Measurements from ENCODE around the gene CSNK1G2.

The CSNK1G2 gene

DNA sequence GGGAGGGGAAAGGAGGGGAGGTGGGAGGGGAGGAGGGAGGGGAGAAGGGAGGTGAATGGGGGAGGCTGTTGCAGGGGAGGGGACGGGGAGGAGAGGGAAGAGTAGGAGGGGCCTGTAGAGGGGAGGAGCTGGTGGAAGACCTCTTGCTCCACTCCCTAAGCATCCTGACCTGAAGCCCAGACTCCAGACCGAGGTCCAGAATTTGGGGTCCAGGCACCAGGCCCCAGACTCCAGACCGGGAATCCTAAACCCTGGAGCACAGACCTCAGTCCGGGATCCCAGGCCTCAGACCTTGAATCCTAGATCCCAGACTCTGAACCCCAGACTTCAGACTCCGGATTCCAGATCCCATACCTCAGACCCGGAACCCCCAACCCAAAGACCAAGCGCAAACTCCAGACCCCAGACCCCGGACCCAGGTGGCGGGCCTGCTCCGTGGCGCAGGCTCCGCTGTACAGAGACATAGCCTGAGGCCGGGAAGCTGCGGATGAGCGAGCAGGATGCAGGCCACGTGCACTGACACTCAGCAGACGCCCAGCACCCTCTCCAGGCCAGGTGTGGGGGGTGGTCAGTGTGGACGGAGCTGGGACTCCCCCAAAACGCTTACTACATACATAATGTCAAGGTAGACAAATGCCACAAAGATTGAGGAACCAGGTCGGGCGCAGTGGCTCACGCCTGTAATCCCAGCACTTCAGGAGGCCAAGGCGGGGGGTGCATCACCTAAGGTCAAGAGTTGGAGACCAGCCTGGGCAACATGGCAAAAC, 75.3 kb downstream of the CSNK1G2 start:
- peak in 1 of 2 donors; percentile 33 for DNase-seq (ENCODE audit: low read depth in 2 of 2)

DNA sequence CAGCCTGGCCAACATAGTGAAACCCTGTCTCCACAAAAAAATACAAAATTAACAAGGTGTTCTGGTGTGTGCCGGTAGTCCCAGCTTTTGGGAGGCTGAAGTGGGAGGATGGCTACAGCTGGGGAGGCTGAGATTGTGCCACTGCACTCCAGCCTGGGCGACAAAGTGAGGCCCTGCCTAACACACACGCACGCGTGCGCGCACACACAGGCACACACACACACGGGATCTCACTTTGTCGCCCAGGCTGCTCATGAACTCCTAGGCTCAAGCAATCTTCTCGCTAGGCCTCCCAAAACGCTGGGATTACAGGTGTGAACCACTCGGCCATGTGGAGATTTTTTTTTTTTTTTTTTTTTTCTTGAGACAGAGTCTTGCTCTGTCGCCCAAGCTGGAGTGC, 77.8 kb downstream of the CSNK1G2 start:
- DNase-seq (ENCODE audit: low read depth in 2 of 2) = no peak

DNA sequence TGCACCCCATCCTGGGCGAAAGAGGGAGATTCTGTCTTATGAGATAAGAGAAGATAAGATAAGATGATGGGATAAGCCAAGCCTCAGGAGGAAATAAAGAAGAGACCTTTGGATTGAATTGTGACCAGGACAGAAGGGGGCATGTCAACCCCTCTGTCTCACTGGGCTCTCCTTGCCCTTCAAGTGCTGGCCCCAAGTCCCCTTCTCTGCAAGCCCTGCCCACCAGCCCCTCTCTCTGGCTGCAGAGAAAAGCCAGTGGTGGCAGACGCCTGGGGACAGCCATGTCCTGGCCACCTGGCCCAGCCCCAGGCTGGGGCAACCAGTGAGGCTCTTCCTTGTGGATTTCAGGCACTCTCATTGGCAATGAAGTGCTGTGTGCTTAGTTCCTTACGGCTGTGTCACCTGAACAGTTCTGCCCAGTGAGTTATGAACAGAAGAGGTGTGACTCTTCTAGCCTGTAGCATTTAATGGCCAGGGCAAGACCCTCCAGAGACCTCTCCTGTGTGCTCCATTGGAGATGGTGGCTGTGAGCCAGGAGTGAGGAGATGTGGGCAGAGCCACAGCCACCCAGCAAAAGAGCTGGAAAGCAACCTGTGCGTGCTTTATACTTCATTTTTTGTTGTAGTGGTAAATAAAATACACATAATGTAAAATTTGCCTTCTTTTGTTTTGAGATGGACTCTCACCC, 80.6 kb downstream of the CSNK1G2 start:
- DNase-seq (ENCODE audit: low read depth in 2 of 2) = no peak

- DNase-seq (ENCODE audit: low read depth in 2 of 2) = no peak
These were observed 81.3 kb downstream of the CSNK1G2 start for GRCh38 chr19:2022289-2022688.

DNA sequence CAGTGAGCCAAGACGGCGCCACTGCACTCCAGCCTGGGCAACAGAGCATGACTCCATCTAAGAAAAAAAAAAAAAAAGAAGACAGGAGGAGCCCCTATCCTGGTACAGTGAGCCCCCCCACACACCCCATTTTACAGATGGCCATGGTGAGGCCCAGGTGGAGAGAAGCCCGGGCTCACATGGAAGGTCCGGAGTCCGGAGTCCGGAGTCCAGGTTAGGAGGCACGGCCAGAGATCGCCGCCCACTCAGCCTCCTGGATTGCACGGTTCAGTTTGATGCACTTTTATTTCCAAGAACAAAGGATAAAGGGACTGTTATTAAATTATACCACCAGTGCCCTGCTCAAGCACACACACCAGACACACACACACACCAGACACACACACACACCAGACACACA, 85.8 kb downstream of the CSNK1G2 start:
- DNase-seq (ENCODE audit: low read depth in 2 of 2) = no peak

- no peak for DNase-seq (ENCODE audit: low read depth in 2 of 2)
These were observed 86.4 kb downstream of the CSNK1G2 start for GRCh38 chr19:2027361-2027760.

All from stimulated activated CD8-positive, alpha-beta memory T cell treated with anti-CD3 and anti-CD28 coated beads, Interleukin-2, amount 100 ng/mL, for 48 hours (primary cell).